Measurements from ENCODE around the gene A3GALT2.

A3GALT2 gene

DNA sequence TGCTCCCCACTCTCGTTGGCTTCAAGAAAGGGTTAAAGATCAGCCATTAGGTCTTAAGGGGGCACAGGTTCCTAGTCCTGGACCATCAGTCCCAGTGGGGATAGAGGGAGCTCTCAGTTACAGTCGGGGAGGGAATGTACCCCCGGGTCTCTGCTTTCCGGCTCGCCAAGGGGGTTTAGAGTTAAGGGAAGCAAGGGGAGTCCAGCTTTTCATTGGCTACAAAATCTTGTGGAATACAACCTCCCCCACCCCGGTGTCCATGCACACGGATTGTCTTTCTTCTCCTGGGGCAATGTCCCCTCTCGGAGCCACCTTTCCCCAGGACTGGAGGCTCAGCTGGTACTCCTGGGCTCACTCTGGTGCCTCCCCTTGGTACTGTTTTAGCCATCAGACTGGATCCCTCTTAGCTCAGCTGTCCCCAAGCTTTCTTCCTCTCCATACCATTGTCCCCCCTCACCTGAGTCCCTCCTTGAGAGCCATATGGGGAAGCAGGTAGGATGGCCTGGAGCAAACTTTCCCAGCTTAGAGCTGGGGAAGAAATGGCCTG, at the start of gene A3GALT2:
TSS of gene A3GALT2 (minus strand) at position 480 of the 547 bp plus-strand sequence. CDS start at position 480, 0 bp downstream.
- H3F3A ChIP-seq (ENCODE audit: insufficient read depth, low read length) = no peaks in the 10 kb centered on the region
- TF ChIP-seq, protein P1, sequence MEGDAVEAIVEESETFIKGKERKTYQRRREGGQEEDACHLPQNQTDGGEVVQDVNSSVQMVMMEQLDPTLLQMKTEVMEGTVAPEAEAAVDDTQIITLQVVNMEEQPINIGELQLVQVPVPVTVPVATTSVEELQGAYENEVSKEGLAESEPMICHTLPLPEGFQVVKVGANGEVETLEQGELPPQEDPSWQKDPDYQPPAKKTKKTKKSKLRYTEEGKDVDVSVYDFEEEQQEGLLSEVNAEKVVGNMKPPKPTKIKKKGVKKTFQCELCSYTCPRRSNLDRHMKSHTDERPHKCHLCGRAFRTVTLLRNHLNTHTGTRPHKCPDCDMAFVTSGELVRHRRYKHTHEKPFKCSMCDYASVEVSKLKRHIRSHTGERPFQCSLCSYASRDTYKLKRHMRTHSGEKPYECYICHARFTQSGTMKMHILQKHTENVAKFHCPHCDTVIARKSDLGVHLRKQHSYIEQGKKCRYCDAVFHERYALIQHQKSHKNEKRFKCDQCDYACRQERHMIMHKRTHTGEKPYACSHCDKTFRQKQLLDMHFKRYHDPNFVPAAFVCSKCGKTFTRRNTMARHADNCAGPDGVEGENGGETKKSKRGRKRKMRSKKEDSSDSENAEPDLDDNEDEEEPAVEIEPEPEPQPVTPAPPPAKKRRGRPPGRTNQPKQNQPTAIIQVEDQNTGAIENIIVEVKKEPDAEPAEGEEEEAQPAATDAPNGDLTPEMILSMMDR (IDR thresholded peaks at IDR 0.05; ENCODE audit: low read length) = no peak
- no peak for TF ChIP-seq EZH2 (IDR thresholded peaks at IDR 0.05; ENCODE audit: borderline replicate concordance, low read length)
- no peak within 1 kb of the TSS for H3K4me2 ChIP-seq (ENCODE audit: low read length)
- H3K27me3 ChIP-seq (ENCODE audit: insufficient read depth, low read length) = no peaks in the 10 kb centered on the region
- no peak within 1 kb of the TSS for H3K4me3 ChIP-seq (ENCODE audit: low read depth, low read length, poor library complexity, severe bottlenecking)
- peaks cover 14% of the 10 kb centered on the region; the same call in 1 of the 2 replicates for H3K36me3 ChIP-seq (ENCODE audit: insufficient read depth, low read length)
- H3K9me3 ChIP-seq (ENCODE audit: low read length) = no peaks in the 10 kb centered on the region
- no peaks in the 10 kb centered on the region for H3K9me2 ChIP-seq (ENCODE audit: low read depth, low read length)
- peaks cover 7% of the 10 kb centered on the region for H3K4me1 ChIP-seq (ENCODE audit: insufficient read depth, low read length, severe bottlenecking)
- no peak within 1 kb of the TSS for H2AFZ ChIP-seq (ENCODE audit: low read length)
- H3K79me2 ChIP-seq (ENCODE audit: insufficient read depth, low read length) = no peaks in the 10 kb centered on the region
- no peak within 1 kb of the TSS for H3K27ac ChIP-seq (ENCODE audit: low read depth, low read length, poor library complexity, severe bottlenecking)
- H4K20me1 ChIP-seq (ENCODE audit: insufficient read depth, low read length) = no peaks in the 10 kb centered on the region
- no peak within 1 kb of the TSS for H3K9ac ChIP-seq (ENCODE audit: low read length)

DNA sequence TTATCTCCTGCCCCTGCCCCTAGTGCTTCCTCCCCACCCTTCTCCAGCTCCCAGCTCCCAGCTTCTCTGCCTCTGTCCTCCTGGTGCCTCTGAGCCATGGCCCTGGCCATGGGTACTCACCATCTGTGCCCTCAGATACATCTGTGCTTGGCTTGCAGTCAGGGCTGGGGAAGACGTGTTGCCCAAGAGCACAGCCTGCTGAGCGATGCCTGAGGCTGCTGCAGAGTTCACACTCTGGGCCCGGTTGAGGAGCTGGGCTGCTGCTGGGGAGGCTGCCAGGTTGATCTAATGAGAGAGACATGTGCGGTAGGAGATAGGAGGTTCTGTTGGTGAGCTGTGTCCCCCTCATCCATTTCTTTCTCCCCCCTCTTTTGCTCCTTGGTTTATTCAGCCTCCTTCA, 49.4 kb upstream of the A3GALT2 start:
- no peaks in the 10 kb centered on the region for H3K9me2 ChIP-seq (ENCODE audit: low read depth, low read length)
- H3K27me3 ChIP-seq (ENCODE audit: insufficient read depth, low read length) = 0 out of 2 replicates have a peak, but pooled peaks cover 4% of the 10 kb centered on the region
- no peaks in the 10 kb centered on the region for H3K79me2 ChIP-seq (ENCODE audit: insufficient read depth, low read length)
- no peak overlapping the region for H3K27ac ChIP-seq (ENCODE audit: low read depth, low read length, poor library complexity, severe bottlenecking)
- no peak overlapping the region for H3K4me3 ChIP-seq (ENCODE audit: low read depth, low read length, poor library complexity, severe bottlenecking)
- H3K36me3 ChIP-seq (ENCODE audit: insufficient read depth, low read length) = no peaks in the 10 kb centered on the region
- no peak overlapping the region for H2AFZ ChIP-seq (ENCODE audit: low read length)
- no peaks in the 10 kb centered on the region for H3K4me1 ChIP-seq (ENCODE audit: insufficient read depth, low read length, severe bottlenecking)
- H3K9me3 ChIP-seq (ENCODE audit: low read length) = no peaks in the 10 kb centered on the region
- no peak overlapping the region for H3K4me2 ChIP-seq (ENCODE audit: low read length)
- no peak overlapping the region for H3K9ac ChIP-seq (ENCODE audit: low read length)
- no peak for TF ChIP-seq EZH2 (IDR thresholded peaks at IDR 0.05; ENCODE audit: borderline replicate concordance, low read length)
- TF ChIP-seq, protein P1 (IDR thresholded peaks at IDR 0.05; ENCODE audit: low read length) = no peak
- no peaks in the 10 kb centered on the region for H3F3A ChIP-seq (ENCODE audit: insufficient read depth, low read length)
- no peaks in the 10 kb centered on the region for H4K20me1 ChIP-seq (ENCODE audit: insufficient read depth, low read length)

DNA sequence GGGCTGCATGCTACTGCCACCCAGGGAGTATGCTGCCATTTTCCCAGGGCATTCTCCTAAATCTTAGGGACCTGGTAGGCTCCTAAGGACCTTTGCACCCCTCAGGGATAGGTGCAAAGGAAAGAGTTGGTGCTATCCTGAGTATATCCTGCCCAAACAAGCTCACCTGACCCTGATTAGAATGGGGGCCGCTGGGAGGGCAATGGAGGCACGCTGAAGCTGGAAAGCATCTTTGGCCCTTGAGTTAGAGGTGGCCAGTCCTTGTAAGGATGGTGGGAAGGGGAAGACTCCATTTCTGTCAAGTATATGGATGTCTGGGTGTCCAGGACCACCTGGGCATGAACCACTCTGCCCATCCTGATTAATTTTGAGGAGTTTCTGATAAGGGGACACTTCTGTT, 48.9 kb upstream of the A3GALT2 start:
- no peaks in the 10 kb centered on the region for H3F3A ChIP-seq (ENCODE audit: insufficient read depth, low read length)
- no peaks in the 10 kb centered on the region for H3K9me2 ChIP-seq (ENCODE audit: low read depth, low read length)
- no peak overlapping the region for H3K4me2 ChIP-seq (ENCODE audit: low read length)
- H3K4me3 ChIP-seq (ENCODE audit: low read depth, low read length, poor library complexity, severe bottlenecking) = no peak overlapping the region
- no peaks in the 10 kb centered on the region for H3K4me1 ChIP-seq (ENCODE audit: insufficient read depth, low read length, severe bottlenecking)
- no peak overlapping the region for H3K9ac ChIP-seq (ENCODE audit: low read length)
- TF ChIP-seq EZH2 (IDR thresholded peaks at IDR 0.05; ENCODE audit: borderline replicate concordance, low read length) = no peak
- TF ChIP-seq, protein P1 (IDR thresholded peaks at IDR 0.05; ENCODE audit: low read length) = no peak
- no peak overlapping the region for H3K27ac ChIP-seq (ENCODE audit: low read depth, low read length, poor library complexity, severe bottlenecking)
- no peaks in the 10 kb centered on the region for H3K36me3 ChIP-seq (ENCODE audit: insufficient read depth, low read length)
- H3K27me3 ChIP-seq (ENCODE audit: insufficient read depth, low read length) = 0 out of 2 replicates have a peak, but pooled peaks cover 4% of the 10 kb centered on the region
- no peaks in the 10 kb centered on the region for H3K79me2 ChIP-seq (ENCODE audit: insufficient read depth, low read length)
- H4K20me1 ChIP-seq (ENCODE audit: insufficient read depth, low read length) = no peaks in the 10 kb centered on the region
- no peaks in the 10 kb centered on the region for H3K9me3 ChIP-seq (ENCODE audit: low read length)
- H2AFZ ChIP-seq (ENCODE audit: low read length) = no peak overlapping the region

All from OCI-LY1 (cell line).